ENCODE results near the gene GNAL. TPM values are rescaled to one million over a fixed set of nuclear protein-coding genes. Genes with fewer than 3 reads are reported as not detected.

GNAL gene
- total RNA-seq, 1 experiment from 2014 or later: 4.6 TPM

GRCh38 chr18:11655606-11655932 lies 33.5 kb upstream of the GNAL start:
- DNase-seq (ENCODE audit: low read depth, low spot score) (no peak), ATAC-seq (peak; percentile 42)
- no TSS peak for BruUV-seq (replicated peaks)
- ChIA-PET POLR2A (interaction anchor here (1.6 kb wide), 2 partner anchors 72 to 78 kb away, joined by 3 read pairs; no protein-coding TSS in a partner anchor), RAD21 (ENCODE audit: low non-redundant PET in 1 of 2, low total read pairs in 2 of 2, uncharacterized antibody in 2 of 2, unreplicated experiment in 2 of 2) (interaction anchor here (1.2 to 2.3 kb wide), 3 partner anchors 73 to 383 kb away, joined by 3 to 14 read pairs (median 5); no protein-coding TSS in a partner anchor), CTCF (interaction anchor here (0.6 to 3.8 kb wide), 26 partner anchors 11 to 1148 kb away, joined by 3 to 65 read pairs (median 4); partner anchors contain the start of gene GNAL)
- Histone ChIP-seq H3K79me2 (ENCODE audit: insufficient read depth, low read length) (no peaks in the 10 kb centered on the region), H3K9me2 (ENCODE audit: insufficient read depth) (no peaks in the 10 kb centered on the region), H3K27me3 (ENCODE audit: insufficient read depth, low read length) (0 out of 2 replicates have a peak, but pooled peaks cover 6% of the 10 kb centered on the region), H3K9ac (ENCODE audit: low read length) (no peak overlapping the region), H3K4me1 (ENCODE audit: control insufficient read depth in 1 of 2, insufficient read depth in 2 of 2, low read length in 2 of 2) (peaks cover 0 to 4% of the 10 kb centered on the region in 2 experiments; a peak in 2 of 4 replicates), H3K27ac (ENCODE audit: low read depth, low read length) (no peak overlapping the region), H4K20me1 (ENCODE audit: insufficient read depth) (no peaks in the 10 kb centered on the region), H3K4me3 (replicated peaks in 1 of 2; ENCODE audit: low read depth in 1 of 2, low read length in 2 of 2) (no peak overlapping the region), H3K9me3 (ENCODE audit: control insufficient read depth in 1 of 2, insufficient read depth in 1 of 2, low read depth in 1 of 2, low read length in 2 of 2) (no peaks in the 10 kb centered on the region), H3K4me2 (ENCODE audit: low read length) (peak overlapping the region; percentile 51), H3K36me3 (ENCODE audit: control insufficient read depth in 1 of 2, insufficient read depth in 2 of 2, low read length in 2 of 2) (no peaks in the 10 kb centered on the region), H2AFZ (ENCODE audit: low read depth, low read length, poor library complexity, severe bottlenecking) (peak overlapping the region; percentile 86)
- no peak for TF ChIP-seq MAX (IDR thresholded peaks at IDR 0.05)
- TF ChIP-seq SIN3A (IDR thresholded peaks at IDR 0.05; ENCODE audit: low read depth): no peak
- TF ChIP-seq RAD21 (IDR thresholded peaks at IDR 0.05; ENCODE audit: low read depth): no peak
- TF ChIP-seq POLR2A (IDR thresholded peaks at IDR 0.05; ENCODE audit: borderline replicate concordance, extremely low read depth, insufficient read depth, insufficient read length): no peak
- TF ChIP-seq ELF1 (IDR thresholded peaks at IDR 0.05; ENCODE audit: borderline replicate concordance, low read depth): no peak
- no peak for TF ChIP-seq FOSL1 (IDR thresholded peaks at IDR 0.05; ENCODE audit: low read depth)
- no peak for TF ChIP-seq ZBTB33 (IDR thresholded peaks at IDR 0.05; ENCODE audit: extremely low read depth, insufficient replicate concordance, low read length)
- no peak for TF ChIP-seq EZH2 (IDR thresholded peaks at IDR 0.05)
- no peak for TF ChIP-seq ZFX (IDR thresholded peaks at IDR 0.05)
- TF ChIP-seq SRF (IDR thresholded peaks at IDR 0.05; ENCODE audit: low read depth): no peak
- no peak for TF ChIP-seq POLR2AphosphoS5 (IDR thresholded peaks at IDR 0.05; ENCODE audit: low read depth, low read length)
- TF ChIP-seq ZNF274 (IDR thresholded peaks at IDR 0.05; ENCODE audit: low read depth, low read length): no peak
- TF ChIP-seq SP1 (IDR thresholded peaks at IDR 0.05; ENCODE audit: low read depth): no peak
- TF ChIP-seq YY1 (IDR thresholded peaks at IDR 0.05; ENCODE audit: extremely low read depth, insufficient replicate concordance, low read depth, low read length): no peak
- no peak for TF ChIP-seq CEBPB (IDR thresholded peaks at IDR 0.05; ENCODE audit: low read depth)
- TF ChIP-seq JUND (IDR thresholded peaks at IDR 0.05): no peak
- no peak for TF ChIP-seq CTCF (IDR thresholded peaks at IDR 0.05 in 2 of 3, conservative IDR thresholded peaks at IDR 0.05 in 1 of 3; ENCODE audit: borderline replicate concordance in 1 of 3, insufficient read depth in 1 of 3, low read depth in 2 of 3, low read length in 2 of 3)
- TF ChIP-seq TCF7L2 (IDR thresholded peaks at IDR 0.05; ENCODE audit: borderline replicate concordance, extremely low read depth, insufficient read depth, insufficient read length): no peak
- intact Hi-C loops (cut with micrococcal nuclease): loop anchor here (1.0 to 10.0 kb wide), 5 partner anchors 73 to 582 kb away; no protein-coding TSS in a partner anchor

All from HCT116 (cell line).